Measurements from ENCODE around the gene SHKBP1.

The SHKBP1 gene

GRCh38 chr19:40576151-40576584, 505 bp upstream of the SHKBP1 start:
- peak overlapping the region; percentile 91 for H3K4me3 ChIP-seq (ENCODE audit: low read depth, low read length)
- DNase-seq (ENCODE audit: low read depth) = no peak
- no peak for TF ChIP-seq CTCF (IDR thresholded peaks at IDR 0.05; ENCODE audit: low read depth, low read length, missing control alignments)
- in situ Hi-C loops (cut with HindIII; ENCODE audit: low sequenced_read_pairs) = no loop called here

GRCh38 chr19:40578442-40578908, 1.8 kb downstream of the SHKBP1 start:
- no peak overlapping the region for H3K4me3 ChIP-seq (ENCODE audit: low read depth, low read length)
- no peak for DNase-seq (ENCODE audit: low read depth)
- in situ Hi-C loops (cut with HindIII; ENCODE audit: low sequenced_read_pairs) = no loop called here
- no peak for TF ChIP-seq CTCF (IDR thresholded peaks at IDR 0.05; ENCODE audit: low read depth, low read length, missing control alignments)

GRCh38 chr19:40580619-40581018, 3.9 kb downstream of the SHKBP1 start:
- no peak for TF ChIP-seq CTCF (IDR thresholded peaks at IDR 0.05; ENCODE audit: low read depth, low read length, missing control alignments)
- in situ Hi-C loops (cut with HindIII; ENCODE audit: low sequenced_read_pairs) = no loop called here
- no peak overlapping the region for H3K4me3 ChIP-seq (ENCODE audit: low read depth, low read length)
- no peak for DNase-seq (ENCODE audit: low read depth)

- TF ChIP-seq CTCF (IDR thresholded peaks at IDR 0.05; ENCODE audit: low read depth, low read length, missing control alignments) = no peak
- in situ Hi-C loops (cut with HindIII; ENCODE audit: low sequenced_read_pairs) = no loop called here
- H3K4me3 ChIP-seq (ENCODE audit: low read depth, low read length) = no peak overlapping the region
- no peak for DNase-seq (ENCODE audit: low read depth)
Measured at GRCh38 chr19:40581531-40581930, 4.9 kb downstream of the SHKBP1 start.

GRCh38 chr19:40582467-40582866, 5.8 kb downstream of the SHKBP1 start:
- TF ChIP-seq CTCF (IDR thresholded peaks at IDR 0.05; ENCODE audit: low read depth, low read length, missing control alignments) = no peak
- in situ Hi-C loops (cut with HindIII; ENCODE audit: low sequenced_read_pairs) = no loop called here
- no peak overlapping the region for H3K4me3 ChIP-seq (ENCODE audit: low read depth, low read length)
- no peak for DNase-seq (ENCODE audit: low read depth)

GRCh38 chr19:40583283-40583682, 6.6 kb downstream of the SHKBP1 start:
- no peak for TF ChIP-seq CTCF (IDR thresholded peaks at IDR 0.05; ENCODE audit: low read depth, low read length, missing control alignments)
- DNase-seq (ENCODE audit: low read depth) = no peak
- in situ Hi-C loops (cut with HindIII; ENCODE audit: low sequenced_read_pairs) = no loop called here
- H3K4me3 ChIP-seq (ENCODE audit: low read depth, low read length) = no peak overlapping the region

- in situ Hi-C loops (cut with HindIII; ENCODE audit: low sequenced_read_pairs) = no loop called here
- H3K4me3 ChIP-seq (ENCODE audit: low read depth, low read length) = no peak overlapping the region
- DNase-seq (ENCODE audit: low read depth) = no peak
- TF ChIP-seq CTCF (IDR thresholded peaks at IDR 0.05; ENCODE audit: low read depth, low read length, missing control alignments) = peak; percentile 52
Measured at GRCh38 chr19:40584007-40584406, 7.3 kb downstream of the SHKBP1 start.

Data from astrocyte of the cerebellum (primary cell).